ENCODE measurements around the gene ROR1. TPM values are rescaled to one million over a fixed set of nuclear protein-coding genes. Genes with fewer than 3 reads are reported as not detected.

The ROR1 gene
- total RNA-seq, 2 experiments from 2014 or later: 0.47 to 1.4 TPM

DNA sequence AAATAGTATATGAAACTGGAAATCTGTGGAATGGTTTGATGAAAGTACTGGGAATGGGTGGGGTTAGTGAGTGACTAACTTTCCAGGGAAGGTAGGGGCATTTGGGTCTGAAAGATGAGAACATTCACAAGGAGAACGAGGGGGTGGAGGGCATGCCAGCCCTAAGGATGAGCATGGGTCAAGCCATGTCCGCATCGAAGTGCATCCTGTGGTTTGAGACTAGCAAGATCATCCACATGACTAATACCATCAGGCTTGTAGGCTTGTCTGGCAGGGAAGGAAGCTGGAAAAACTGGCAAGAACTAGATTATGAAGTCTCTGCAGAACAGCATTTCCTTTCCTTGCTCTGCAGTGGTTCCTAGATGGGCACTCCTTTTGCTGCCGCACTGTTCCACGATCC is 359.2 kb downstream of the ROR1 start:
- Histone ChIP-seq H3K27ac (ENCODE audit: low read depth, low read length, poor library complexity, severe bottlenecking) (no peak overlapping the region), H3K4me3 (ENCODE audit: low read depth, low read length, poor library complexity, severe bottlenecking) (no peak overlapping the region), H4K20me1 (ENCODE audit: insufficient read depth, low read length) (no peaks in the 10 kb centered on the region), H3K4me2 (ENCODE audit: low read length) (no peak overlapping the region), H3K36me3 (ENCODE audit: insufficient read depth, low read length) (no peaks in the 10 kb centered on the region), H3K9me3 (ENCODE audit: low read length) (no peaks in the 10 kb centered on the region), H3K4me1 (ENCODE audit: insufficient read depth, low read length, poor library complexity, severe bottlenecking) (no peaks in the 10 kb centered on the region), H2AFZ (ENCODE audit: low read length) (no peak overlapping the region), H3K79me2 (ENCODE audit: insufficient read depth, low read depth, low read length) (no peaks in the 10 kb centered on the region), H3K9me2 (ENCODE audit: insufficient read depth, low read length) (no peaks in the 10 kb centered on the region)
- intact Hi-C loops (cut with micrococcal nuclease; ENCODE audit: unreplicated experiment): no loop called here
- POLR2A ChIA-PET: interaction anchor here (0.7 kb wide), 1 partner anchor 32 kb away, joined by 6 read pairs; no protein-coding TSS in a partner anchor
- BruUV-seq (replicated peaks): no TSS peak
- TF ChIP-seq CTCF (conservative IDR thresholded peaks at IDR 0.05; ENCODE audit: low read length) (no peak), EZH2phosphoT487 (IDR thresholded peaks at IDR 0.05; ENCODE audit: borderline replicate concordance, low read depth, low read length) (no peak)
- CTCF ChIA-PET (ENCODE audit: unreplicated experiment): no interaction called here
- DNase-seq (ENCODE audit: low spot score): no peak

DNA sequence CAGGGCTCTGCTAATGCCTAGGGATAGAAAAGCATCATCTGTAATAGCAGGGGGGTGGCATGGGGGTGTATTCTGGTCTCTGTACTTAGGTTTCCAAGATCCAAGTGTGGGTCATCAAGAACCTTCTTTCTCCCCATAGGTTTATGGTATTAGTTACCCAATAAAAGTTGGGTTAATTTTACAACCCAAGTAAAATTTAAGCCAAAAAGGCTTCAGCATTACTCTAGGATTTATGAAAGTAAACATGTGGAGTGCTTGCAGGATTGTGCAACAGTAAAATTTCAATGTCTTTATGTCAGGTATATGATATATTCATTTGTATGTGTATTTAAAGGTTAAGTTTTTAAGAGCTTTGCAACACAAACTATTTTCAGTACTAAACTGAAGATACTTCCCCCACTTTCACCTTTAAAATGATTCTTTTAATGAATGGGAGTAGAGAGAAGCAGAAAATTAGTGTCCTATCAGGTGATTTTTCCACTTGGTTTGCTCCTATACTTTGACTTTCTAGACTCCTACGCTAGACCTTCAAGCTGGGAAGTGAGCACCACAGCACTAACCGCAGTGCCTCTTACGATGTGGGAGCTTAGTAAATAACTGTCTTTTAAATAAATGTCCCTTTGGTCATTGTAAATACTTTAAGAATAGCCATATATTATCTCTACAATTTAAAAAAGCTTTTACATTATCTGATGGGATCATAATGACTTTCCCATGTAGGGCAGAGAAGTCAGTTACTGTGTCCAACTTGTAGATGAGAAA is 361.8 kb downstream of the ROR1 start:
- ChIA-PET CTCF (ENCODE audit: unreplicated experiment) (no interaction called here), POLR2A (interaction anchor here (0.6 to 0.7 kb wide), 2 partner anchors 7 to 11 kb away, joined by 3 read pairs; no protein-coding TSS in a partner anchor)
- no peaks in the 10 kb centered on the region for H3K36me3 ChIP-seq (ENCODE audit: insufficient read depth, low read length)
- no peak overlapping the region for H3K4me2 ChIP-seq (ENCODE audit: low read length)
- H3K27ac ChIP-seq (ENCODE audit: low read depth, low read length, poor library complexity, severe bottlenecking): no peak overlapping the region
- TF ChIP-seq EZH2phosphoT487 (IDR thresholded peaks at IDR 0.05; ENCODE audit: borderline replicate concordance, low read depth, low read length) (no peak), CTCF (conservative IDR thresholded peaks at IDR 0.05; ENCODE audit: low read length) (no peak)
- H4K20me1 ChIP-seq (ENCODE audit: insufficient read depth, low read length): no peaks in the 10 kb centered on the region
- H3K9me2 ChIP-seq (ENCODE audit: insufficient read depth, low read length): no peaks in the 10 kb centered on the region
- no peak overlapping the region for H3K4me3 ChIP-seq (ENCODE audit: low read depth, low read length, poor library complexity, severe bottlenecking)
- no TSS peak for BruUV-seq (replicated peaks)
- intact Hi-C loops (cut with micrococcal nuclease; ENCODE audit: unreplicated experiment): loop anchor here (2.0 to 5.0 kb wide), 2 partner anchors 363 to 519 kb away; partner anchors contain the start of gene ROR1
- no peak overlapping the region for H2AFZ ChIP-seq (ENCODE audit: low read length)
- no peaks in the 10 kb centered on the region for H3K4me1 ChIP-seq (ENCODE audit: insufficient read depth, low read length, poor library complexity, severe bottlenecking)
- no peak for DNase-seq (ENCODE audit: low spot score)
- H3K79me2 ChIP-seq (ENCODE audit: insufficient read depth, low read depth, low read length): no peaks in the 10 kb centered on the region
- no peaks in the 10 kb centered on the region for H3K9me3 ChIP-seq (ENCODE audit: low read length)

- intact Hi-C loops (cut with micrococcal nuclease; ENCODE audit: unreplicated experiment): loop anchor here (2.0 to 5.0 kb wide), 2 partner anchors 364 to 519 kb away; partner anchors contain the start of gene ROR1
- Histone ChIP-seq H3K9me2 (ENCODE audit: insufficient read depth, low read length) (no peaks in the 10 kb centered on the region), H2AFZ (ENCODE audit: low read length) (no peak overlapping the region), H3K4me2 (ENCODE audit: low read length) (no peak overlapping the region), H4K20me1 (ENCODE audit: insufficient read depth, low read length) (no peaks in the 10 kb centered on the region), H3K79me2 (ENCODE audit: insufficient read depth, low read depth, low read length) (no peaks in the 10 kb centered on the region), H3K36me3 (ENCODE audit: insufficient read depth, low read length) (no peaks in the 10 kb centered on the region), H3K4me3 (ENCODE audit: low read depth, low read length, poor library complexity, severe bottlenecking) (no peak overlapping the region), H3K27ac (ENCODE audit: low read depth, low read length, poor library complexity, severe bottlenecking) (no peak overlapping the region), H3K9me3 (ENCODE audit: low read length) (no peaks in the 10 kb centered on the region), H3K4me1 (ENCODE audit: insufficient read depth, low read length, poor library complexity, severe bottlenecking) (no peaks in the 10 kb centered on the region)
- DNase-seq (ENCODE audit: low spot score): no peak
- ChIA-PET POLR2A (interaction anchor here (0.6 to 0.7 kb wide), 2 partner anchors 8 to 505 kb away, joined by 3 read pairs; no protein-coding TSS in a partner anchor), CTCF (ENCODE audit: unreplicated experiment) (no interaction called here)
- no peak for TF ChIP-seq CTCF (conservative IDR thresholded peaks at IDR 0.05; ENCODE audit: low read length)
- no peak for TF ChIP-seq EZH2phosphoT487 (IDR thresholded peaks at IDR 0.05; ENCODE audit: borderline replicate concordance, low read depth, low read length)
- no TSS peak for BruUV-seq (replicated peaks)
These were observed 362.5 kb downstream of the ROR1 start for GRCh38 chr1:64136296-64136695.

All from OCI-LY7 (cell line).